Mesothelial cell of epicardium (in vitro differentiated cells): ENCODE results near the gene POLR2M. TPM values are rescaled to one million over a fixed set of nuclear protein-coding genes. Genes with fewer than 3 reads are reported as not detected.

Source experiments
- DNase-seq, 2 experiments: peaks; one replicate each; pipeline ENCODE4 v3.0.0; 2021; ENCODE audit warnings: low spot score in 2 of 2; ENCODE audit not compliant: unreplicated experiment in 2 of 2
- H3K27ac Mint-ChIP-seq: 2 replicates; pipeline ENCODE4 v1.8.0; 2021; ENCODE audit warnings: mixed read lengths
- H3K27me3 Mint-ChIP-seq: 2 replicates; pipeline ENCODE4 v1.8.0; 2021; ENCODE audit warnings: low read depth, mixed read lengths
- H3K36me3 Mint-ChIP-seq: 2 replicates; pipeline ENCODE4 v1.8.0; 2021; ENCODE audit warnings: mixed read lengths
- H3K4me1 Mint-ChIP-seq: 2 replicates; pipeline ENCODE4 v1.8.0; 2021; ENCODE audit warnings: mixed read lengths
- H3K4me3 Mint-ChIP-seq: 2 replicates; pipeline ENCODE4 v1.8.0; 2021; ENCODE audit warnings: mild to moderate bottlenecking, moderate library complexity, mixed read lengths
- H3K9me3 Mint-ChIP-seq: 2 replicates; pipeline ENCODE4 v1.8.0; 2021; ENCODE audit warnings: mixed read lengths
- CTCF ChIP-seq: fragments of 200-600 bp; sonication (generic); IDR thresholded peaks from one replicate; pipeline ENCODE4 v1.5.0; 2021; ENCODE audit warnings: antibody characterized with exemption; ENCODE audit not compliant: unreplicated experiment
- total RNA-seq: library from RNA; stranded (reverse); gene quantifications from 3 replicates; pipeline ENCODE4 v1.2.1, GENCODE V29; 2021

Gene POLR2M
- total RNA-seq, 1 donor from 2014 or later = 109 TPM

DNA sequence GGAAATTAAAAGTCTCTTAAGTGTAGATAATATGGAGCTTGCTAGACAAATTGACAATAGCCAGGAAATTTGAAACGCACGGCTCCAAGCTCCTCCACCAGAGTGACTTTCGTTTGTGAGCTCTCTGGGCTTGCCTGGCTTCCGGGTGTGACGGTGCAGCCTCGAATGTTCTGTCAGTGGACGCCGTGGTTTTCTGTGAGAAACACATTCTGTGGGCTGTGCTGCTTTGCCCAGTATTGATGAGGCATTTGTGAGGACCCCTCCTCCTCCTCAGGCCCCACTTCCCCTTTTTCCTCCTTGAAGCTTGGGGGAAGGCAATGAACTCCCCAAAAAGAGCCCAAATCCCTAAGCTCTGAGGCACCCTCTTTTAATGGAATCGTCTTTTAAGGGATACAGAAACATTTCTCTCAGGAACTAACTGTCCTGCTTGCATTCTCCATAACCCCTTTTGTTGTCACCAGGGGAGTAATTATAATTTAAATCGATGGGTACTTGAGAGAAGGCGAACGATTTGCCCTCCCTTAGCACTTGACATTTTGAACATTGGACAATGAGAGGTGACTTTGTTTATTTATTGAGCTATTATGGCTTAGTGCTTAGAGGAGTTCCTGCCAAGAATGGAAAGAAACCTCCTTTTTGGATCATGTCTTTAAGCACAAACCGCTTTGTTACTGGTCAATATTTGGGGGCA is 40.8 kb downstream of the POLR2M start:
- Mint-ChIP-seq H3K27ac (no peak overlapping the region), H3K9me3 (no peaks in the 10 kb centered on the region), H3K36me3 (no peaks in the 10 kb centered on the region), H3K4me1 (peaks cover 23% of the 10 kb centered on the region), H3K27me3 (peaks cover 17% of the 10 kb centered on the region), H3K4me3 (no peak overlapping the region)
- no peak for TF ChIP-seq CTCF
- no peak for DNase-seq

DNA sequence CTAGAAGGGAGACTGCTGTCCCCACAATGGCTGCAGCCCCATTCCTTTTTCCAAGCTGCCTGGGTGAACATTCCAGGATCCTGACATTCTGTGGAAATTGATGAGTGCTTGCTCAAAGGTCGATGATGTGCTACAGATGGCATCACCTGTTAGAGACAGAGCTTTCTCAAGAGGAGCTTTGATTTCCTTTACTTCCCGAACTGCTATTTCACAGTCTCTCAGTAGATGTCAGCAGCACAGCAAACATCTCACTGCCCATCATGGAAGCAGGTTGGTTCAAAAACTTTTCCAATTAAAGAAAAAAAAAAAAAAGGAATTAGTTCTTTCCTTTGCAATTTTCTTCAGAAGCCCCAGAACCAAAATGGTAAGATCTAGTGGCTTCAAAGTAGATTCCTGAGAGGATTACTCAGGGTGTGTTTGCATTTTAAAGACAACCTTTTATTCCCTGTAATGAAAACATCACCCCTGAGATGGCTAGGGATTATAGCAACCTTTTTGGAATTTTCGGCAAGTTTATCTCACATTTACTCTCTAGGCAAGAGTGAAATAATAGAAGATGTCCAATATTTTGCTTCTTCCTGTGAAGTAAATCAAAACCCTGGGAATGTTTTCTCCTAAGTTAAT is 44.8 kb downstream of the POLR2M start:
- Mint-ChIP-seq H3K27ac (no peak overlapping the region), H3K9me3 (no peaks in the 10 kb centered on the region), H3K27me3 (peaks cover 15% of the 10 kb centered on the region), H3K36me3 (no peaks in the 10 kb centered on the region), H3K4me3 (no peak overlapping the region), H3K4me1 (peaks cover 20% of the 10 kb centered on the region)
- TF ChIP-seq CTCF = no peak
- no peak for DNase-seq

DNA sequence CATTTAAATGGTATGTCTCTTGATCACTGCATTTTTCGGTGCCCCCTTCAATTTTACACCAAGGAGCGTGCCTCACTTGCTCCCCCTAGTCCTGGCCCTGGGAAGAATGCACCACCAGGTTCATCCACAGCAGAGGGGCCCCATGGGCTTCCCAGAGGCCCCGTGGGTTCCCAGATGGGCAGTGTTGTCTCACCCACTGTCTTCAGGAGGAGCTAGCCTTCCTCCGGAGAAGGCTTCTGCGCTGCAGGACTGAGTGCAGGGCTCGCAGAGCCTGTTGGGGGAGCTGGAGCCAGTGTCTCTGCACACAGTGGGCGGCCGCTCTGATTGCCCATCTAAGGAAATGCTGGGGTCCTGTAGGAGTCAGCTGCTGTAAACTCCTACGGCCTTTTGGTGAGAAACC is 45.9 kb downstream of the POLR2M start:
- TF ChIP-seq CTCF = no peak
- peaks cover 11% of the 10 kb centered on the region for H3K4me1 Mint-ChIP-seq
- no peaks in the 10 kb centered on the region for H3K36me3 Mint-ChIP-seq
- H3K27me3 Mint-ChIP-seq = peaks cover 8% of the 10 kb centered on the region
- H3K4me3 Mint-ChIP-seq = no peak overlapping the region
- no peaks in the 10 kb centered on the region for H3K9me3 Mint-ChIP-seq
- no peak for DNase-seq
- no peak overlapping the region for H3K27ac Mint-ChIP-seq

DNA sequence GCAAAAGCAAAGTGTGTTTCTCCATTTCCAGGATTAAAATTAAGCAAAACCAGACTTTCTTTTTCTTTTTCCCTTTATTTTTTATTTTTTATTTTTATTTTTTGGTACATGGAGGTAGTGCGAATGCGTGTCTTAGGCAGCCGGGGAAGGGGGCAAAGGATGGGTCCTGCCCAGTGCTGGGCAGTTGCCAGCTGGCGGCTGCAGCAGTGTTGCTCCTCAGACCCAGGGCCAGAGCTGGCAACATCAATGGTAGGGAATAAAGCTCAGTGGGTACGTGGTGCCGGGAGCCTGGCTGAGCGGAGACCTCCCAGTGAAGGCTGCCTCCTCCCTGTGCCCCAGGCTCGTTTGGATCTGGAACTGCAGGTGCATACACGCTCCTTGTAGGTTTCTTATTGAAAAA is 46.3 kb downstream of the POLR2M start:
- Mint-ChIP-seq H3K36me3 (no peaks in the 10 kb centered on the region), H3K4me1 (peaks cover 8% of the 10 kb centered on the region), H3K4me3 (no peak overlapping the region), H3K9me3 (no peaks in the 10 kb centered on the region), H3K27me3 (peaks cover 8% of the 10 kb centered on the region), H3K27ac (no peak overlapping the region)
- no peak for DNase-seq
- no peak for TF ChIP-seq CTCF

DNA sequence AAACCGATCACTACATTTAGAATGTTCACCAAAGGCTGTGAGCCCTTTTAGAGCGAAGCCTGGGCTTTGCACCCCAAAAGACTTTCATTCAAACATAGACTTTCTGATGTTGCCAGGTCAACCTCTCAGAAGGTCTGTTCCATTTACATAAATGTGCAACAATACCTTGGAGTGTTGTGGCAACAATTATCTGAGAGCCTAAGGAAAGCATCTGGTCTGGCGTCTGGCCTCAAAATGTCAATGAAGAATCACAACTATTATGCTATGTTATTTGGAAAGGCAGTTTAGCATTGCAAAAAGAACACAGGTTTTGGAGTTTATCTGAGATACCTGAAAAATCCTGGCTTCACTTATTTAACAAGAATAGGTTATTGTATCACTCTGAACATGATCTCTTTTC is 50.0 kb downstream of the POLR2M start:
- H3K9me3 Mint-ChIP-seq = no peaks in the 10 kb centered on the region
- peaks cover 3% of the 10 kb centered on the region for H3K4me1 Mint-ChIP-seq
- H3K27me3 Mint-ChIP-seq = no peaks in the 10 kb centered on the region

More for the DNA sequence above, 50.0 kb downstream of the POLR2M start:
- Mint-ChIP-seq H3K36me3 (no peaks in the 10 kb centered on the region), H3K27ac (no peak overlapping the region), H3K4me3 (no peak overlapping the region)
- TF ChIP-seq CTCF = no peak
- DNase-seq = no peak
